HEK293 (cell line): Measurements from ENCODE around the gene SPATA22.

Experiments
- CTCF ChIP-seq: fragments of 450-650 bp; formaldehyde crosslinking; IDR thresholded peaks from 2 replicates; pipeline ENCODE4 v1.5.1; 2016; ENCODE audit warnings: missing biosample characterization, missing genetic modification characterization
- YY1 ChIP-seq: fragments of 450-650 bp; formaldehyde crosslinking; IDR thresholded peaks from 2 replicates; pipeline ENCODE4 v1.5.1; 2018; ENCODE audit warnings: missing biosample characterization, missing genetic modification characterization
- ZBTB21 ChIP-seq: fragments of 450-650 bp; formaldehyde crosslinking; IDR thresholded peaks from 2 replicates; pipeline ENCODE4 v1.5.1; 2017; ENCODE audit warnings: missing biosample characterization, missing genetic modification characterization
- ZBTB48 ChIP-seq: fragments of 450-650 bp; formaldehyde crosslinking; IDR thresholded peaks from 2 replicates; pipeline ENCODE4 v1.5.1; 2016; ENCODE audit warnings: missing biosample characterization, missing genetic modification characterization
- ZNF350 ChIP-seq: fragments of 450-650 bp; formaldehyde crosslinking; IDR thresholded peaks from 2 replicates; pipeline ENCODE4 v1.5.0; 2017; ENCODE audit warnings: missing biosample characterization, mild to moderate bottlenecking, missing genetic modification characterization

GRCh38 chr17:3475251-3475685 is 3.6 kb upstream of the SPATA22 start:
- TF ChIP-seq YY1 (tag by site-specific recombination): no peak
- no peak for TF ChIP-seq CTCF (tag by site-specific recombination)
- TF ChIP-seq ZNF350 (tag by site-specific recombination): no peak
- TF ChIP-seq ZBTB48: no peak
- no peak for TF ChIP-seq ZBTB21 (tag by site-specific recombination)
